Upper lobe of right lung (tissue), 1 donor: ENCODE data around the gene STX3. TPM values are rescaled to one million over a fixed set of nuclear protein-coding genes. Genes with fewer than 3 reads are reported as not detected.

Experiments
- ATAC-seq: fragments of 200-7000 bp; cut with Tn5 transposase; one replicate; pipeline ENCODE4 v1.9.1; 2020; ENCODE audit warnings: mild to moderate bottlenecking, moderate library complexity
- DNase-seq: peaks from one replicate; pipeline ENCODE4 v3.0.0-alpha.2; 2020
- H3K27ac ChIP-seq: fragments of 200-600 bp; one replicate; pipeline ENCODE4 v1.8.0; 2022
- H3K27me3 ChIP-seq: fragments of 200-600 bp; one replicate; pipeline ENCODE4 v1.8.0; 2022; ENCODE audit warnings: mild to moderate bottlenecking
- H3K36me3 ChIP-seq: fragments of 200-600 bp; one replicate; pipeline ENCODE4 v1.8.0; 2022
- H3K4me1 ChIP-seq: fragments of 200-600 bp; one replicate; pipeline ENCODE4 v1.8.0; 2022
- H3K4me3 ChIP-seq: fragments of 200-600 bp; one replicate; pipeline ENCODE4 v1.8.0; 2022; ENCODE audit warnings: mild to moderate bottlenecking
- H3K9me3 ChIP-seq: fragments of 200-600 bp; one replicate; pipeline ENCODE4 v1.8.0; 2022
- CTCF ChIP-seq: fragments of 200-600 bp; IDR thresholded peaks from one replicate; pipeline ENCODE4 v1.8.0; 2022; ENCODE audit warnings: antibody characterized with exemption
- intact Hi-C: fragments of 100-400 bp; cut with DNase I; formaldehyde crosslinking; loops from one replicate; pipeline ENCODE4 v1.11.0; 2022
- total RNA-seq: library from RNA; stranded (reverse); fragmentation: NEBNext Ultra II Directional; extraction: Animal tissue kit (Norgen Biotek cat#: 25700); gene quantifications from one replicate; pipeline ENCODE4 v1.2.1, GENCODE V29; 2021
- donor health status: DM: no; HTN: yes; CAD: no; lungs with severe emphysema.

The STX3 gene
- total RNA-seq, 1 donor from 2014 or later: 75.1 TPM

GRCh38 chr11:59791639-59792038, 36.5 kb downstream of the STX3 start:
- peaks cover 28% of the 10 kb centered on the region for H3K4me1 ChIP-seq
- no peak for TF ChIP-seq CTCF
- intact Hi-C loops: no loop called here
- no peaks in the 10 kb centered on the region for H3K9me3 ChIP-seq
- no peak overlapping the region for H3K4me3 ChIP-seq
- no peak for DNase-seq
- no peak overlapping the region for H3K27ac ChIP-seq
- ATAC-seq: no peak
- peaks cover 92% of the 10 kb centered on the region for H3K36me3 ChIP-seq
- no peaks in the 10 kb centered on the region for H3K27me3 ChIP-seq

GRCh38 chr11:59792507-59792906, 37.3 kb downstream of the STX3 start:
- no peak for DNase-seq
- Histone ChIP-seq H3K27ac (peak overlapping the region; percentile 36), H3K27me3 (no peaks in the 10 kb centered on the region), H3K9me3 (no peaks in the 10 kb centered on the region), H3K4me1 (peaks cover 20% of the 10 kb centered on the region), H3K36me3 (peaks cover 100% of the 10 kb centered on the region), H3K4me3 (no peak overlapping the region)
- intact Hi-C loops: no loop called here
- ATAC-seq: peak; percentile 66
- no peak for TF ChIP-seq CTCF

- H3K36me3 ChIP-seq: peaks cover 98% of the 10 kb centered on the region
- DNase-seq: no peak
- no peaks in the 10 kb centered on the region for H3K27me3 ChIP-seq
- intact Hi-C loops: no loop called here
- no peak overlapping the region for H3K4me3 ChIP-seq
- H3K27ac ChIP-seq: peak overlapping the region; percentile 26
- TF ChIP-seq CTCF: no peak
- no peaks in the 10 kb centered on the region for H3K9me3 ChIP-seq
- peaks cover 14% of the 10 kb centered on the region for H3K4me1 ChIP-seq
- peak; percentile 78 for ATAC-seq
These were observed 39.2 kb downstream of the STX3 start for GRCh38 chr11:59794417-59794816.

- Histone ChIP-seq H3K27ac (no peak overlapping the region), H3K36me3 (peaks cover 77% of the 10 kb centered on the region), H3K4me1 (no peaks in the 10 kb centered on the region), H3K4me3 (no peak overlapping the region), H3K27me3 (no peaks in the 10 kb centered on the region), H3K9me3 (no peaks in the 10 kb centered on the region)
- DNase-seq (no peak), ATAC-seq (no peak)
- intact Hi-C loops: loop anchor here (5.0 kb wide), 1 partner anchor 48 kb away; no protein-coding TSS in a partner anchor
- TF ChIP-seq CTCF: no peak
These were observed 45.3 kb downstream of the STX3 start for GRCh38 chr11:59800390-59801025.

- Histone ChIP-seq H3K36me3 (peaks cover 77% of the 10 kb centered on the region), H3K4me3 (no peak overlapping the region), H3K27me3 (no peaks in the 10 kb centered on the region), H3K27ac (no peak overlapping the region), H3K4me1 (no peaks in the 10 kb centered on the region), H3K9me3 (no peaks in the 10 kb centered on the region)
- no peak for ATAC-seq
- DNase-seq: no peak
- intact Hi-C loops: loop anchor here (5.0 kb wide), 1 partner anchor 49 kb away; no protein-coding TSS in a partner anchor
- TF ChIP-seq CTCF: no peak
These were observed 46.1 kb downstream of the STX3 start for GRCh38 chr11:59801160-59801706.
